GM12801 (cell line): ENCODE results near the gene CD72.

Experiments
- CTCF ChIP-seq: IDR thresholded peaks from one replicate; pipeline ENCODE4 v1.5.1; 2011; ENCODE audit warnings: control low read depth; ENCODE audit not compliant: insufficient read length; ENCODE audit errors: extremely low read depth

CD72 gene

GRCh38 chr9:35661756-35662350, 43.6 kb upstream of the CD72 start:
- TF ChIP-seq CTCF, result no peak

- TF ChIP-seq CTCF, result no peak
Observed at GRCh38 chr9:35660966-35661415, 42.8 kb upstream of the CD72 start.

- TF ChIP-seq CTCF, result no peak
Observed at GRCh38 chr9:35659340-35659739, 41.1 kb upstream of the CD72 start.

GRCh38 chr9:35658968-35659220, 40.7 kb upstream of the CD72 start:
- no peak for TF ChIP-seq CTCF

- no peak for TF ChIP-seq CTCF
Observed at GRCh38 chr9:35658137-35658967, 40.1 kb upstream of the CD72 start, which contains the start of gene CCDC107. TSS of gene CCDC107 (plus strand) at chr9:35658292. CDS start at chr9:35658380, 88 bp downstream.

GRCh38 chr9:35657546-35658136, 39.4 kb upstream of the CD72 start, which contains the start of gene RMRP:
TSS of gene RMRP (minus strand) at chr9:35658019.
- TF ChIP-seq CTCF, result no peak

- TF ChIP-seq CTCF, result no peak
Observed at GRCh38 chr9:35656831-35657545, 38.8 kb upstream of the CD72 start.
